Daoy (cell line): ENCODE measurements around the gene PXMP2. TPM values are rescaled to one million over a fixed set of nuclear protein-coding genes. Genes with fewer than 3 reads are reported as not detected.

Experiments
- DNase-seq: peaks from one replicate; pipeline ENCODE4 v3.0.0-alpha.2; 2015; ENCODE audit warnings: low read depth
- total RNA-seq: library from RNA; depleted of rRNA; stranded (reverse); fragments of >200 nt; shearing (Covaris generic); gene quantifications from 2 replicates; pipeline ENCODE4 v1.2.3, GENCODE V29; 2014

PXMP2 gene
- total RNA-seq, 1 experiment from 2014 or later: 34.0 TPM

- no peak for DNase-seq
Measured at GRCh38 chr12:132660052-132660451, 27.3 kb upstream of the PXMP2 start.

- DNase-seq: no peak
Measured at GRCh38 chr12:132660996-132661395, 26.4 kb upstream of the PXMP2 start.

- DNase-seq: no peak
Measured at GRCh38 chr12:132661972-132662371, 25.4 kb upstream of the PXMP2 start.

- no peak for DNase-seq
Measured at GRCh38 chr12:132662901-132663755, 24.3 kb upstream of the PXMP2 start.

GRCh38 chr12:132664206-132665148, 22.9 kb upstream of the PXMP2 start:
- no peak for DNase-seq

- no peak for DNase-seq
Measured at GRCh38 chr12:132665149-132665491, 22.3 kb upstream of the PXMP2 start.

- DNase-seq: no peak
Measured at GRCh38 chr12:132665794-132666193, 21.6 kb upstream of the PXMP2 start.

- DNase-seq: no peak
Measured at GRCh38 chr12:132668191-132669088, 18.9 kb upstream of the PXMP2 start.

GRCh38 chr12:132669166-132669879, 18.1 kb upstream of the PXMP2 start:
- DNase-seq: no peak

- no peak for DNase-seq
Measured at GRCh38 chr12:132672116-132672515, 15.3 kb upstream of the PXMP2 start.

- DNase-seq: no peak
Measured at GRCh38 chr12:132672678-132673077, 14.7 kb upstream of the PXMP2 start.

GRCh38 chr12:132673288-132674179, 13.9 kb upstream of the PXMP2 start:
- no peak for DNase-seq

GRCh38 chr12:132674561-132674960, 12.8 kb upstream of the PXMP2 start:
- DNase-seq: no peak

GRCh38 chr12:132675757-132676432, 11.5 kb upstream of the PXMP2 start:
- no peak for DNase-seq

- DNase-seq: no peak
Measured at GRCh38 chr12:132677492-132677891, 9.9 kb upstream of the PXMP2 start.

- DNase-seq: no peak
Measured at GRCh38 chr12:132685400-132685799, 2.0 kb upstream of the PXMP2 start.

GRCh38 chr12:132686825-132687210, 569 bp upstream of the PXMP2 start:
- peak; percentile 34 for DNase-seq

GRCh38 chr12:132689227-132689626, 1.8 kb downstream of the PXMP2 start:
- no peak for DNase-seq

GRCh38 chr12:132690112-132690511, 2.7 kb downstream of the PXMP2 start:
- DNase-seq: no peak
